Right hindlimb (tissue), 1 donor: ENCODE data around the gene PRKAR1B.
"Not testable (repeated sequence)": the region's sequence is repeated elsewhere in the genome, so short reads cannot be mapped to it uniquely, and the experiment has no call there.

Experiments used
- DNase-seq: peaks from one replicate; pipeline ENCODE4 v3.0.0-alpha.2; 2018

The PRKAR1B gene

DNA sequence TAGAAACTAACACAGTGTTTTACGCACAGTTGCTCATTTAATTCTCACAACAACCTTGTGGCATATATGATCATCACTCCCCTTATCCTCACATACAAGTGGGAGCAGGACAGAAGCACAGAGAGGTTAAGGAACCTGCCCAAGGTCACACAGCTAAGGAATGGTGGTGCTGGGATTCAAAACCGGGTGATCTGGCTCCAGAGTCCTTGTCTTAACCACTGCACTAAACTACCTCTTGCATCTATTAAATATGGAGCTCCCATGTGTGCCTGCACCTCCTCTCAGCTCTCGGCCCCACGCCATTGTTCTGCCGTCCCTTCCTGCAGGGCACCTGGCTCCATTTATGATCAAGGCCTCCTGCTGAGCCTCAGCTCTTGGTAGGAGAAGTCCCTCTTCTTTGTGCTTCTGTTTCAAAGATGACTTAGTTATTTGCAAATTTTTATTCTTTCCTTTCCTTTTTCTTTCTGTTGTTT is 107.7 kb downstream of the PRKAR1B start:
- no peak for DNase-seq

DNA sequence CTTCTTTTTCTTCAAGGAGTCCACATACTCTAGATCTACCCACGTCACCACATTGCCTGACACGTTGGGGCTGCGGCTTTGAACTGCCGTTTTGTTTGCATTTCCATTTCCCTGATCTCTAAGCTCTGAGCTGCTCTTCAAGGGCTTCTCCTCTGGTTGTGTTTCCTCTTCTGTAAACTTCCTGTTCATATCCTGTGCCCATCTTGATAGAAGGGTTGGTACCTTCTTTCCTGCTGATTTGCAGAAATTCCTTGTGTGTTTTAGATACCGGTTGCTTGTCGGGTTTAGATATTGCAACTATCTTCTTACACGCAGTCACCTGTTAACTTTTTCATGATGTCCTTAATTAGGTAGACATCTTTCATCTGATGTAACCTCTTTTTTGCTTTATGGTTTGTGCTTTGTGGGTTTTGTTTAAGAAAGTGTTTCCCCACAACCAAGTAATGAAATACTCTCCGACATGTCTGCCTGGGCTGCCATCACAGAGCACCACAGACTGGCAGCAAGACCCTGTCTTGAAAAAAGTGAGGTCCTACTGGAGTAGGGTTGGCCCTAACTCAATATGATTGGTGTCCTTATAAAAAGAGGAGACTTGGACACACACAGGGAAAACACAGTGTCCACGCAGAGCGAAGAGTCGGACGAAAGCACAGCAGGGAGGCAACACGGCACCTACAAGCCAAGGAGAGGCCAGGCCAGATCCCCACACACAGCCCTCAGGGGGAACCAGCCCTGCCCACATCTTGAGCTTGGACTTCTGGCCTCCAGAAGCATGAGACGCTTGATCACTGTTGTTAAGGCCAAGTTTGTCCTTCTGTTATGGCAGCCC is 108.3 kb downstream of the PRKAR1B start:
- DNase-seq = no peak

DNA sequence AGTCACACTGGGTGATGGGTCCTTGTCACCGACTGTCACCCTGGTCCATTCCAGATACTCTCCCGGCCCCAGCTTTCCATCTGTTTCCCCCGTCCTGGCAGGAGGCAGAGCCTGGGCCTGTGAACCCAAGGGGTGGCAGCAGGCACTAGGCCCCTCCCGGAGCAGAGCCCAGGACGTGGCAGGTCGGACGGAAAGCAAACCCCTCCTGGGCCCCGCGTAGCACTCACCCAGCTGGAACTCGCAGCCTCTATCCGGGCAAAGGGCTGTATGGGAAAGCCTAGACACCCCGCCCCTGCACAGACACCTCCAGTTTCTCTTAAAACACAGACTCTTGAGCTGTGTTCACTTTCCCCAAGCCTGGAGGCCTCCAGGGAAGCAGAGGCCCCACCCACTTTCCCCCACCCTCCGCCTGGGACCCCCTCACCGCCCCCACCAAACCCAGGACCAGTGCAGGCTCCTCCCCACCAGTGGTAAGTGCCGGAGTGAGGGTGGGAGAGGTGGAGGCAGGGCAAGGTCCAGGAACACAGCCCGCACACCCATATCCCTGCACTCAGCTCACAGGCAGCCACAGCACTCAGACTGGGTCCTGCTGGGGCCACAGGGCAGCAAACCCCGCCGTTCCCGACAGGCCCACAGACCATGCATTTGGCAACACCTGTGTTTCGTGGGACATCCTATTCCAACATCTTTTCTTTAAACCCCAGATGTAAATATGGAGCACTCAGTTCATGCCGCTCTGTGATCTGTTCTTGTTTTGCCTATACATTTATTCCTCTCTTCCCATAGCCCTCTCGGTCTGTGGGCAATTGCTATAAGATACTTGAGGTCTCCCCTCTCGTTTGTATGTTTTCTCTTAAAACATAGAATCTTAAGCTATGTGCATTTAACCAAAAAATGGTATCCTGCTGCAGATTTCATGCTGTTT is 109.2 kb downstream of the PRKAR1B start:
- no peak for DNase-seq

GRCh38 chr7:613442-614140 is 113.5 kb downstream of the PRKAR1B start:
- no peak for DNase-seq

GRCh38 chr7:611837-612236 is 115.2 kb downstream of the PRKAR1B start:
- DNase-seq = not testable (repeated sequence)

GRCh38 chr7:611281-611810 is 115.7 kb downstream of the PRKAR1B start:
- DNase-seq = no peak

- no peak for DNase-seq
Measured at GRCh38 chr7:610531-611280, 116.4 kb downstream of the PRKAR1B start.

DNA sequence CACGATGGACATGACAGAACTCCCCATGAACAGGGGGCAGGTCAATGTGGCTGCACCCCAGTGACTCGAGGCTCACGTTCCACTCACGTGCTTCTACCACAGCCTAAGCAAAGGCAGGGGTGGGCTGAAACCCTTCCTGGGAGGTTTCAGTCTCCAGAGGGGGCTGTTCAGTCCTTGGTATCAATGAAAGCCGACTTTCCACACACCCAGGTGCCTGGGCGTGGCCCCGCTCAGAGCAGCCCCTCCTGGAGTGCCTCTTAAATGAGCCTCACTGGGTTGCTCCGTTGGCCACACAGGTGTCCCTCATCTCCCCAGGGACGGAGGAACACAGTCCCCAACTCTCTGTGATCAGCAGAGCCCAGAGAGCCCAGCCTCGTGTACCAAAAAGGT is 116.9 kb downstream of the PRKAR1B start:
- DNase-seq = no peak

- DNase-seq = no peak
Measured at GRCh38 chr7:609365-609764, 117.7 kb downstream of the PRKAR1B start.

DNA sequence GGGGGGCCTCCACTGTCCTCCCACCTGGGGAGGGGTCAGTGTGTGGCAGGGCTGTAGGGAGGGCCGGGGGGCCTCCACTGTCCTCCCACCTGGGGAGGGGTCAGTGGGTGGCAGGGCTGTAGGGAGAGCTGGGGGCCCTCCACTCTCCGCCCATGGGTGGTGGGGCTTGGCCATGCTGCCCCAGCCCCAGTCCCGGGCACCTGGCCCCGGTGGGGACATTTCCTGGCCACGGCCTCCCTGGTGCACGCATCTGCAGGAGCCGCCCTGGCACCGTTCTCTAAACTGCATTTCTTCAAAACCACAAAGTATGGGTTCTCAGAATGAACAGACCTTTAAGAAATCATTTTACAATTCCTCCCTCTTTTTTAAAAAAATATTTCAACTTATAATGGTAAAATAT is 118.1 kb downstream of the PRKAR1B start:
- DNase-seq = no peak

- no peak for DNase-seq
Measured at GRCh38 chr7:608361-608760, 118.7 kb downstream of the PRKAR1B start.

- DNase-seq = no peak
Measured at GRCh38 chr7:607938-608337, 119.1 kb downstream of the PRKAR1B start.

- DNase-seq = no peak
Measured at GRCh38 chr7:605661-606450, 121.2 kb downstream of the PRKAR1B start.

- no peak for DNase-seq
Measured at GRCh38 chr7:604884-605531, 122.1 kb downstream of the PRKAR1B start.

DNA sequence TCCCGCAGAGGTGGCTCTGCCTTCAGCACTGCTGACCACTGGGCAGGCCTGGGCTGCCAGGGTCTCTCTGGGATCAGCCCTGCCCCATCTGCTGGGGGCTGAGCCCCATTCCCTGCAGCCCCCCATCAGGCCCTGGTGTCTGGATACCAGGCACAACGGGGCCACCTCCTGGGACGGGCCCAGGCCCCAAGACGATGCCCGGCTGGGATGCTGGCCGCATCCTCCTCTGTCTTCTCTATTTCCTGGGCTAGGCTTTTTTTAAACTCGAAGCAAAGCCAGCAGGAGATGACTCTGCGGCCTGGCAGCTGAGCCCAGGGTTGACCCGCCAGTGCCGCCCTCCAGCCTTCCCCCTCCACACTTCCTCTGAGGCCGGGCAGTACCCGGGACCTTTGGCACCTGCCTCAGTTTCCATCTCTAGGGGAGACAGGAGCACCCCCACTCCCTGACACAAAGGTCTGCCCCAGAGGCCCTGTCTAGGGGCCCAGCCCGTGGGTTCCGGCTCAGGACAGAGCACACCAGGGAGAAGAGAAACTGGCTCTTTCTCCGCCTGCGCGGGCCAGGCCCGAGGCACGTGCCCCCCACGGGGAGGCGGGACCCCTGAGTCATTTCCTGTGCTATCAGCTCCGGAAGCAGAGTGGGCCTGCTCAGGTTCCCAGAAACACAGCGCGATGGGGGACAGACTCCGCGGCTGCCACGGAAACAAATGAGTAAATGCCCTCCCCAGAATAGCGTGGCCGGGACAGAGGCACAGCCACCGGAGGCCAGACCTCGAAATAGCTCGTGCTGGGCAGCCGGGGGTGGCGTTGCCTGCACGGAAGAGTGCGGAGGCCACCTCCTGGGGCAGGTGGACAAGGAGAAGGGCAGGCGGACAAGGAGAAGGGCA is 122.8 kb downstream of the PRKAR1B start:
- peak; percentile 78 for DNase-seq

GRCh38 chr7:603152-603951 is 123.7 kb downstream of the PRKAR1B start:
- no peak for DNase-seq

DNA sequence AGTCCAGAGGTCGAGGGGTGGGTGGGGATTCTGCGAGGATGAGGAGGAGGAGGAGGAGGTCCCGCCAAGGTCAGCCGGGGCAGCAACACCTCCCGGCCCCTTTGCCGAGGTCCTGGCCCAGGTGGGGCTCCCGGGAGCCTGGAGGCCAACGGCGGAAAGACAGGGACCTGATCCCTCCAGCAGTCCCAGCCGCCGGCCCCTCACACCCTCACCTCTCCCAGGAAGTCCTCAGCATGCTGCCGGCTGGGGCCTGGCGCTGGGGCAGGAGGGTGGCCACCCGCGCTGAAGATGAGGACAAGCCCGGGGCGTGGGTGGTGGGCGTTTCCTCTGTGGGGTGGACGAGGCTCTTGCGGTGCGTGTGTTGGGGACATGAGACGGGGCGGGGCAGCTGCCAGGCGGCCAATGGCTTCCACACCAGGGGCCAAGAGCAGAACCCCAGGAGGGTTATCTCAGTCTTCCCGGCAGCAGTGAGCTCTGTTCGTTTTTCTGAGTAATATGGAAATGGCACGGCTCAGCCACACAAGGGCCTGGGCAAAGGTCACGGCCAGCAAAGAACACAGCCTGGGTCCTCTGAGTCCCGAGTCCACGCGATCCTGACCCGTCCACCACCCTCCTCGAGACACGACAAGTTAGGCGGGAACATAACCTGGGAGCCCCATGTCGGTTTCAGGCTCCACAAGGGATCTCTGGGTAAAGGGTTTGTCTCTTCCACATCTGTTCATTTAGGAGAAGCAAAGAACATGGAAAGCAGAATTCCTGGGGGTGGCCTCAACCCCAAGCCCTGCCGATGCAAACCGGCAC is 124.5 kb downstream of the PRKAR1B start:
- DNase-seq = no peak
